HUES64 (cell line): Measurements from ENCODE around the gene CDX1.
"Not testable (repeated sequence)": the region's sequence is repeated elsewhere in the genome, so short reads cannot be mapped to it uniquely, and the experiment has no call there.

Experiments used
- H3K27ac ChIP-seq: 2 replicates; pipeline ENCODE4 v1.7.0; 2013; ENCODE audit warnings: low read depth, low read length, inconsistent platforms
- H3K27me3 ChIP-seq: 2 replicates; pipeline ENCODE4 v1.6.1; 2013; ENCODE audit warnings: mild to moderate bottlenecking, low read length; ENCODE audit not compliant: insufficient read depth
- H3K36me3 ChIP-seq: 2 replicates; pipeline ENCODE4 v1.6.1; 2013; ENCODE audit warnings: mild to moderate bottlenecking, low read length; ENCODE audit not compliant: insufficient read depth
- H3K4me1 ChIP-seq: 2 replicates; pipeline ENCODE4 v1.6.1; 2013; ENCODE audit warnings: mild to moderate bottlenecking, low read length, moderate library complexity; ENCODE audit not compliant: insufficient read depth
- H3K4me3 ChIP-seq: 2 replicates; pipeline ENCODE4 v1.5.1; 2013; ENCODE audit warnings: mild to moderate bottlenecking, low read length, moderate library complexity
- H3K9ac ChIP-seq: 2 replicates; pipeline ENCODE4 v1.6.1; 2013; ENCODE audit warnings: mild to moderate bottlenecking, low read depth, low read length
- H3K9me3 ChIP-seq: 2 replicates; pipeline ENCODE4 v1.6.1; 2013; ENCODE audit warnings: low read depth, low read length; ENCODE audit not compliant: insufficient read depth
- WGBS: fragments of 150-250, 120-280 bp; methylation state at CpG from one replicate; pipeline ENCODE4 v1.1.7; 2013; ENCODE audit warnings: missing lambda C conversion rate; 5-methylcytosine and 5-hydroxymethylcytosine counted together

CDX1 gene

GRCh38 chr5:150227036-150227435 lies 60.5 kb downstream of the CDX1 start:
- H3K9me3 ChIP-seq, result no peaks in the 10 kb centered on the region
- H3K9ac ChIP-seq, result no peak overlapping the region
- H3K4me3 ChIP-seq, result no peak overlapping the region
- no peaks in the 10 kb centered on the region for H3K4me1 ChIP-seq
- H3K27ac ChIP-seq, result no peak overlapping the region
- H3K27me3 ChIP-seq, result no peaks in the 10 kb centered on the region
- WGBS, result 90% methylated on average over 4 of the region's 5 CpGs
- no peaks in the 10 kb centered on the region for H3K36me3 ChIP-seq

DNA sequence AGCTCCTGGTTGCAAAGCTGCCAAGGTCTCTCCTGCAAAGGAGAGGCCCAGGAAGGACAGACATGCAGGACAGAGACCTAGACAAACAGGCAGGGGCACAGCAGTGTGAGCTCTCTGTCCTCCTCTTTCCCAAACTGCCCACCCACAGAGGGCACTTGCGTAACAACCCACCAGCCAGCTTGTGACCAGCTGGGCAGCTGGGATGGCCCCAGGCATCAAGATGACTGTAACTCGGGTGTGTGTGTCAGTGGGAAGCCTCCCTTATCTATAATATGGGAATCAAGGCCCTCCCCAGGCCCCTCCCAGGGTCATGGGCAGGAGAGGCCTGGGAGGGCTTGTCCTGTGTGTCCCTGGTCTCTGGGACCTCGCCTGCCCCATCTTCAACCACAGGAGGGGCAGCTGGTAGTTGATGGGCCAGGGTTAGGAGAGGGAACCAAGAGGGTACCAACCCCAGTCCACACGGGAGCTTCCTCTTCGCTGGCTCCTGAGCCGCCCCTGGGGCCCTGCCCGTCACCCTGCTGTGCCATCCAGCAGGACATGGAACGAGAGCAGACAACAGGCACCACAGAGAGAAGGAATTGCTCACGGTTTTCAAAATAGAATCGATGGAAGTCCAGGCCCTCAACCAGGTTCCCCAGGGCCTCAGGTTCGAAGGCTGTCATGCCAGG lies 61.2 kb downstream of the CDX1 start:
- Histone ChIP-seq H3K4me3 (no peak overlapping the region), H3K27me3 (no peaks in the 10 kb centered on the region), H3K9me3 (no peaks in the 10 kb centered on the region), H3K9ac (no peak overlapping the region), H3K4me1 (no peaks in the 10 kb centered on the region), H3K27ac (no peak overlapping the region), H3K36me3 (no peaks in the 10 kb centered on the region)
- 84% methylated on average over 10 of the region's 11 CpGs for WGBS

DNA sequence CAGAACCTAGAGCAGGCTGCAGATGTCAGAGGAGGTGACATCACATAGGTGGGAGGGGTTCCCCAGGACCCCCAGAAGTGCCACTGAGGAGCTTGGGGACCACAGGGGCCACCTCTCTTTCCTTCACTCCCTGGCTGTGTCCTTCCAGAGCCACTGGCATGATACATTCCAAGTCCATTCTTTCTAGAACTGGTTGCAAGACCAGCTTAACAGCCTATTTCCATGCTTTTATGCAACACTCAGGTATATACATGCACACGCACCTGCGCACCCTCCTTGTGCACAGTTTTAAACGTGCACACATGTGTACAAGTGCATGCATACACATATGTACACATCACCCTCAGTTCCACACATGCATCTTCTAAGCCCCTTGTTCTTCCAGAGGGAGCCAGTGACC lies 63.0 kb downstream of the CDX1 start:
- WGBS, result 91% methylated on average over 3 of the region's 3 CpGs
- Histone ChIP-seq H3K4me1 (no peaks in the 10 kb centered on the region), H3K27ac (no peak overlapping the region), H3K27me3 (no peaks in the 10 kb centered on the region), H3K9ac (no peak overlapping the region), H3K9me3 (no peaks in the 10 kb centered on the region), H3K4me3 (no peak overlapping the region), H3K36me3 (no peaks in the 10 kb centered on the region)

- Histone ChIP-seq H3K9ac (no peak overlapping the region), H3K27me3 (no peaks in the 10 kb centered on the region), H3K27ac (no peak overlapping the region), H3K9me3 (no peaks in the 10 kb centered on the region), H3K4me3 (no peak overlapping the region), H3K4me1 (no peaks in the 10 kb centered on the region), H3K36me3 (no peaks in the 10 kb centered on the region)
- 92% methylated on average over 7 of the region's 7 CpGs for WGBS
Observed at GRCh38 chr5:150230842-150231241, 64.3 kb downstream of the CDX1 start.

DNA sequence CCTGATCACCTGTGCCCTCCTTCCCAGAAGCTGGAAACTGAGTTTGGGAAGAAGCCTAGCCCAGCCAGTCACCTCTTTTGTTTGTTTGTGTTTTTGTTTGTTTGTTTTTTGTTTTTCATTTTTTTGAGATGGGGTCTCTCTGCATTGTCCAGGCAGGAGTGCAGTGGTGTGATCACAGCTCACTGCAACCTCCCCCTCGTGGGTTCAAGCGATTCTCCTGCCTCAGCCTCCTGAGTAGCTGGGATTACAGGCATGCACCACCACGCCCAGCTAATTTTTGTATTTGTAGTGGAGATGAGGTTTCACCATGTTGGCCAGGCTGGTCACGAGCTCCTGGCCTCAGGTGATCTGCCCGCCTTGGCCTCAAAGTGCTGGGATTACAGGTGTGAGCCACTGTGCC lies 67.1 kb downstream of the CDX1 start:
- not testable (repeated sequence) for H3K27me3 ChIP-seq, H3K4me3 ChIP-seq, H3K36me3 ChIP-seq, H3K9ac ChIP-seq, H3K4me1 ChIP-seq, H3K9me3 ChIP-seq, H3K27ac ChIP-seq
- WGBS, result 95% methylated on average over 5 of the region's 5 CpGs
